Calu3 (cell line): ENCODE results near the gene UTY. TPM values are rescaled to one million over a fixed set of nuclear protein-coding genes. Genes with fewer than 3 reads are reported as not detected.

Experiments
- BruUV-seq: library from RNA; stranded (reverse); fragments of 400-500 nt; replicated peaks from 2 replicates; lab custom pipeline; 2021; lab: Mats Ljungman, UMichigan
- CTCF ChIA-PET: fragments of 300-600 bp; sonication (Branson Sonifier 250); formaldehyde crosslinking; loops from one replicate; lab custom pipeline; 2022; ENCODE audit warnings: antibody characterized with exemption; lab: Charles Lee
- DNase-seq: peaks from one replicate; pipeline ENCODE4 v3.0.0; 2022
- H3K27ac Mint-ChIP-seq: one replicate; pipeline ENCODE4 v1.8.0; 2022; ENCODE audit warnings: mixed read lengths; ENCODE audit not compliant: unreplicated experiment
- H3K27me3 Mint-ChIP-seq: one replicate; pipeline ENCODE4 v1.8.0; 2022; ENCODE audit warnings: mixed read lengths; ENCODE audit not compliant: unreplicated experiment
- H3K36me3 Mint-ChIP-seq: one replicate; pipeline ENCODE4 v1.8.0; 2022; ENCODE audit warnings: mild to moderate bottlenecking, moderate library complexity, mixed read lengths; ENCODE audit not compliant: insufficient read depth, unreplicated experiment
- H3K4me1 Mint-ChIP-seq: one replicate; pipeline ENCODE4 v1.8.0; 2022; ENCODE audit warnings: mild to moderate bottlenecking, low read depth, mixed read lengths; ENCODE audit not compliant: unreplicated experiment
- H3K4me3 Mint-ChIP-seq: one replicate; pipeline ENCODE4 v1.8.0; 2022; ENCODE audit warnings: mild to moderate bottlenecking, low read depth, moderate library complexity, mixed read lengths; ENCODE audit not compliant: unreplicated experiment
- H3K9me3 Mint-ChIP-seq: one replicate; pipeline ENCODE4 v1.8.0; 2022; ENCODE audit warnings: low read depth, mixed read lengths; ENCODE audit not compliant: unreplicated experiment
- CTCF ChIP-seq: fragments of 200-600 bp; IDR thresholded peaks from one replicate; pipeline ENCODE4 v1.8.0; 2022; ENCODE audit warnings: antibody characterized with exemption; ENCODE audit not compliant: unreplicated experiment
- intact Hi-C: fragments of 100-400 bp; cut with micrococcal nuclease; formaldehyde crosslinking; loops from one replicate; pipeline ENCODE4 v1.10.0; 2022; ENCODE audit not compliant: unreplicated experiment
- total RNA-seq: library from RNA; stranded (reverse); gene quantifications from 2 replicates; pipeline ENCODE4 v1.2.3, GENCODE V29; 2022

The UTY gene
- total RNA-seq, 1 experiment from 2014 or later = not detected

DNA sequence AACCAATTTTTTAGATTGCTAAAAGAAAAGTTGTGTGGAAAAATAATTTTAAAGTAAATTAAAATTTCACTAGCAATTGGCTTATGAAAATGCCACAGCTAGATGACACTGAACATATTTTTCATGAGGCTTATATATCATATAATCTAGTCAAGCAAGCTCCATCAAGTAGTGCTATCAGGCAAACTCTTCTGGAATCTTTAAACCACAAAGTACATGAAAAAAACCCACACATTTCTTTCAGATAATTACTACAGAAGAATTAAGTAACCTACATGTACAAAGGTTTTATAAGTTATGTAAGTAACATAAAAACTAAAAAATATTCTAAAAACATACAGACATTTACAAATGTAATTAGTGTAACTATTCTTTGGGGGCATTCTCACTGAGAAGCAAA lies 229.4 kb downstream of the UTY start:
- intact Hi-C loops = no loop called here
- TF ChIP-seq CTCF = no peak
- Mint-ChIP-seq H3K9me3 (no peaks in the 10 kb centered on the region), H3K4me1 (no peaks in the 10 kb centered on the region), H3K27ac (no peak overlapping the region), H3K36me3 (no peaks in the 10 kb centered on the region), H3K4me3 (no peak overlapping the region), H3K27me3 (no peaks in the 10 kb centered on the region)
- no peak for DNase-seq
- CTCF ChIA-PET = no interaction called here
- no TSS peak for BruUV-seq

GRCh38 chrY:13243716-13244115 lies 236.1 kb downstream of the UTY start:
- no peak for TF ChIP-seq CTCF
- Mint-ChIP-seq H3K4me1 (no peaks in the 10 kb centered on the region), H3K4me3 (no peak overlapping the region), H3K27me3 (no peaks in the 10 kb centered on the region), H3K9me3 (no peaks in the 10 kb centered on the region), H3K27ac (no peak overlapping the region), H3K36me3 (no peaks in the 10 kb centered on the region)
- CTCF ChIA-PET = no interaction called here
- BruUV-seq = no TSS peak
- DNase-seq = no peak
- intact Hi-C loops = no loop called here

- Mint-ChIP-seq H3K27ac (no peak overlapping the region), H3K36me3 (no peaks in the 10 kb centered on the region), H3K4me3 (no peak overlapping the region), H3K9me3 (no peaks in the 10 kb centered on the region), H3K27me3 (no peaks in the 10 kb centered on the region), H3K4me1 (no peaks in the 10 kb centered on the region)
- BruUV-seq = no TSS peak
- DNase-seq = no peak
- intact Hi-C loops = no loop called here
- CTCF ChIA-PET = no interaction called here
- TF ChIP-seq CTCF = no peak
These were observed 245.9 kb downstream of the UTY start for GRCh38 chrY:13233901-13234300.

DNA sequence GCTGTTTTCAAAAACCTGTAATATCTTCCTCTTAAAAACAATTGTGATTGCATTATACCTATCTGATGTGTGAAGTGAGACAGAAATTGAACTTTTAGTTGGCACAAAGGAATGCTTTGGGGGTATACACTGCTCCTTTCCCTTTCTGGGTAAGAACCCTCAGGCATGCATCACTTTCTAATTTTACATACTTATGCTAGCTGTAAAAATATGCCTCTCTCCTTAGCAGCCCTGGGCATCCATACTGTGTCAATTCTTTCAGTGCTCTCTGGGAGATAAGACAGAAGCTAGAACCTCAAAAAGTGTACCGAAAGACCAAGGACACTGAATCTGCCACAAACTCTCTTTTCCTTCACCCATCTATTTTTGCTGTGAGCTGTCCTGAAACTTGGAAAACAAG lies 246.7 kb downstream of the UTY start:
- intact Hi-C loops = no loop called here
- no TSS peak for BruUV-seq
- no peaks in the 10 kb centered on the region for H3K36me3 Mint-ChIP-seq

More for the DNA sequence above, 246.7 kb downstream of the UTY start:
- Mint-ChIP-seq H3K4me1 (no peaks in the 10 kb centered on the region), H3K27ac (no peak overlapping the region), H3K4me3 (no peak overlapping the region), H3K9me3 (no peaks in the 10 kb centered on the region), H3K27me3 (no peaks in the 10 kb centered on the region)
- no peak for DNase-seq
- CTCF ChIA-PET = no interaction called here
- TF ChIP-seq CTCF = no peak
